ENCODE measurements around the gene OAS2. TPM values are rescaled to one million over a fixed set of nuclear protein-coding genes. Genes with fewer than 3 reads are reported as not detected.

The OAS2 gene, protein sequence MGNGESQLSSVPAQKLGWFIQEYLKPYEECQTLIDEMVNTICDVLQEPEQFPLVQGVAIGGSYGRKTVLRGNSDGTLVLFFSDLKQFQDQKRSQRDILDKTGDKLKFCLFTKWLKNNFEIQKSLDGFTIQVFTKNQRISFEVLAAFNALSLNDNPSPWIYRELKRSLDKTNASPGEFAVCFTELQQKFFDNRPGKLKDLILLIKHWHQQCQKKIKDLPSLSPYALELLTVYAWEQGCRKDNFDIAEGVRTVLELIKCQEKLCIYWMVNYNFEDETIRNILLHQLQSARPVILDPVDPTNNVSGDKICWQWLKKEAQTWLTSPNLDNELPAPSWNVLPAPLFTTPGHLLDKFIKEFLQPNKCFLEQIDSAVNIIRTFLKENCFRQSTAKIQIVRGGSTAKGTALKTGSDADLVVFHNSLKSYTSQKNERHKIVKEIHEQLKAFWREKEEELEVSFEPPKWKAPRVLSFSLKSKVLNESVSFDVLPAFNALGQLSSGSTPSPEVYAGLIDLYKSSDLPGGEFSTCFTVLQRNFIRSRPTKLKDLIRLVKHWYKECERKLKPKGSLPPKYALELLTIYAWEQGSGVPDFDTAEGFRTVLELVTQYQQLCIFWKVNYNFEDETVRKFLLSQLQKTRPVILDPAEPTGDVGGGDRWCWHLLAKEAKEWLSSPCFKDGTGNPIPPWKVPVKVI
- total RNA-seq (2014; rRNA removed) (5.8 and 10.5 TPM in 2 replicates), Bru-seq, nascent RNA (percentile 71 among the genes with signal in this experiment), BruChase-seq, experiment 1, labeled RNA remaining after a 6-hour chase (percentile 84 among the genes with signal in this experiment), BruChase-seq, experiment 2, labeled RNA remaining after a 2-hour chase (percentile 94 among the genes with signal in this experiment)
- long read RNA-seq, full-length matches to known transcripts: 37 of 89 reads
- long read RNA-seq, partial matches to known transcripts: 42 of 89 reads
- long read RNA-seq, other reads (novel, unspliced or antisense): 10 of 89 reads

DNA sequence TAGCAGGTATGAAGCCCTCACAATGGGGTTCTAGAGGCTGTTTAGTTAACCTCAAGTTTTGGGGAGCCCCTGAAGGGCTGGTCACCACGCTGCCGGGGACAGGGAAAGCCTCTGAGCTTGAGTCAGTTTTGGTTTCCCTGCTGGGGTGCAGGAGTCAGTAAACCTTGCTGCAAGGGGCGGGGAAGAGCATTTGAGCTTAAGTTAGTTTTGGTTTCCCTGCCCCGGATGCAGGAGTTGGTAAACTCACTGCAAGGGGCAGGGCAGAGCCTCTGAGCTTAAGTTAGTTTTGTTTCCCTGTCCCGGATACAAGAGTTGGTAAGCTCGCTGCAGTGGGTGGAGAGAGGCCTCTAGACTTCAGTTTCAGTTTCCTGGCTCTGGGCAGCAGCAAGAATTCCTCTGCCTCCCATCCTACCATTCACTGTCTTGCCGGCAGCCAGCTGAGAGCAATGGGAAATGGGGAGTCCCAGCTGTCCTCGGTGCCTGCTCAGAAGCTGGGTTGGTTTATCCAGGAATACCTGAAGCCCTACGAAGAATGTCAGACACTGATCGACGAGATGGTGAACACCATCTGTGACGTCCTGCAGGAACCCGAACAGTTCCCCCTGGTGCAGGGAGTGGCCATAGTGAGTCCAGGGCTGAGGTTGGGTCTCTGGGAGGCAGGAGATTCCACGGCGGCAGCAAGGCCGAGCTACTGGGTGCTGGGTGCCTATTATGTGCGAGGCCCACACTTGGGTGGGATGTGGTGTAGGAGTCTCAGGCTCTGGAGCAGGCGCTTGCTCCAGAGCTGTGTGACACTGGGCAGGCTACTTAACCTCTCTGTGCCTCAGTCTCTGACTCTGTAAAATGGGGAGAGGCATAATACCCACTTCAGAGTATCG, at the start of gene OAS2:
Gene OAS2, plus strand, starts transcription at position 357 of the 878 bp plus-strand sequence. Its CDS starts 90 bp downstream, at position 447.
- peak within 1 kb of the TSS; percentile 93 for H2AFZ ChIP-seq (ENCODE audit: low read length)
- H3K9ac ChIP-seq (ENCODE audit: low read length): peak within 1 kb of the TSS; percentile 21
- POLR2A ChIA-PET (ENCODE audit: unreplicated experiment): interaction anchor here (0.6 to 1.3 kb wide), 8 partner anchors 14 to 292 kb away, joined by 3 to 21 read pairs (median 4); partner anchors contain the start of gene OAS3

DNA sequence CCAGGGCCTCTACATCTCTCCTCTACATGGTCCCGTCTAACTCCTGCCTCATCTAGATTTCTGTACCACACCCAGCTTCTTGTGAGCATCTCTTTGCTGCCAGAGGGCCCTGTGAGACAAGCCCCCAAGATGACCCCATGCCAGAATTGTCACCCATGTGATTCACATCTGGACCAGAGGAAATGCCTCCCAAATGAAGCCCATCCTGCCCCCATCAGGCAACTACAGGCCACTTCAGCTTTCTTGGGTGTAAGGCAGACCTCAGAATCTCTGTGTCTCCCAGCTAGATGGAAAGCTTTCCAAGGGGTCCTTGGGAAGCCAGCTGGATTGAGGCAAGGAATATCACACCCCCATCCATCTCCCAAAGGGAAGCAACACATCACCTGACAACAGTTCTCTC, 49.3 kb upstream of the OAS2 start:
- ATAC-seq: no peak

More for the DNA sequence above, at the start of gene OAS2:
- TF ChIP-seq EZH2phosphoT487 (IDR thresholded peaks at IDR 0.05; ENCODE audit: borderline replicate concordance, low read length): no peak
- TF ChIP-seq, protein P1, sequence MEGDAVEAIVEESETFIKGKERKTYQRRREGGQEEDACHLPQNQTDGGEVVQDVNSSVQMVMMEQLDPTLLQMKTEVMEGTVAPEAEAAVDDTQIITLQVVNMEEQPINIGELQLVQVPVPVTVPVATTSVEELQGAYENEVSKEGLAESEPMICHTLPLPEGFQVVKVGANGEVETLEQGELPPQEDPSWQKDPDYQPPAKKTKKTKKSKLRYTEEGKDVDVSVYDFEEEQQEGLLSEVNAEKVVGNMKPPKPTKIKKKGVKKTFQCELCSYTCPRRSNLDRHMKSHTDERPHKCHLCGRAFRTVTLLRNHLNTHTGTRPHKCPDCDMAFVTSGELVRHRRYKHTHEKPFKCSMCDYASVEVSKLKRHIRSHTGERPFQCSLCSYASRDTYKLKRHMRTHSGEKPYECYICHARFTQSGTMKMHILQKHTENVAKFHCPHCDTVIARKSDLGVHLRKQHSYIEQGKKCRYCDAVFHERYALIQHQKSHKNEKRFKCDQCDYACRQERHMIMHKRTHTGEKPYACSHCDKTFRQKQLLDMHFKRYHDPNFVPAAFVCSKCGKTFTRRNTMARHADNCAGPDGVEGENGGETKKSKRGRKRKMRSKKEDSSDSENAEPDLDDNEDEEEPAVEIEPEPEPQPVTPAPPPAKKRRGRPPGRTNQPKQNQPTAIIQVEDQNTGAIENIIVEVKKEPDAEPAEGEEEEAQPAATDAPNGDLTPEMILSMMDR (conservative IDR thresholded peaks at IDR 0.05; ENCODE audit: low read depth, low read length): no peak
- H3K79me2 ChIP-seq (ENCODE audit: low read length): no peaks in the 10 kb centered on the region
- ATAC-seq: peak; percentile 95
- no peaks in the 10 kb centered on the region for H3K9me3 ChIP-seq (ENCODE audit: low read length)
- CTCF ChIA-PET: interaction anchor here (0.5 to 1.4 kb wide), 5 partner anchors 15 to 397 kb away, joined by 3 to 19 read pairs (median 3); partner anchors contain the start of gene OAS3
- intact Hi-C loops (cut with micrococcal nuclease): loop anchor here (1.0 to 5.0 kb wide), 3 partner anchors 14 to 78 kb away; partner anchors contain the start of gene OAS3
- no peaks in the 10 kb centered on the region for H3K36me3 ChIP-seq (ENCODE audit: low read depth, low read length)
- peak within 1 kb of the TSS; percentile 82 for H3K4me2 ChIP-seq (ENCODE audit: low read length)
- peak within 1 kb of the TSS; percentile 11; the same call in 1 of the 2 replicates for H3K27ac ChIP-seq (ENCODE audit: low read length)
- no peaks in the 10 kb centered on the region for H3K9me2 ChIP-seq (replicated peaks; ENCODE audit: low read length)
- DNase-seq: peak; percentile 78
- peaks cover 14% of the 10 kb centered on the region for H3K4me1 ChIP-seq (ENCODE audit: insufficient read depth, low read length)
- no peaks in the 10 kb centered on the region for H3F3A ChIP-seq (ENCODE audit: low read length, unreplicated experiment)
- H4K20me1 ChIP-seq (ENCODE audit: low read length): no peaks in the 10 kb centered on the region
- BruUV-seq (replicated peaks): TSS peak; percentile 64
- no peaks in the 10 kb centered on the region for H3K27me3 ChIP-seq (ENCODE audit: low read length)
- peak within 1 kb of the TSS; percentile 64 for H3K4me3 ChIP-seq (ENCODE audit: low read length)

More for the DNA sequence above, 49.3 kb upstream of the OAS2 start:
- H3K9me2 ChIP-seq (replicated peaks; ENCODE audit: low read length): no peaks in the 10 kb centered on the region
- 0 out of 2 replicates have a peak, but pooled peaks cover 4% of the 10 kb centered on the region for H3K9me3 ChIP-seq (ENCODE audit: low read length)
- BruUV-seq (replicated peaks): no TSS peak
- no peaks in the 10 kb centered on the region for H3K36me3 ChIP-seq (ENCODE audit: low read depth, low read length)
- no peaks in the 10 kb centered on the region for H3K79me2 ChIP-seq (ENCODE audit: low read length)
- H3K9ac ChIP-seq (ENCODE audit: low read length): no peak overlapping the region
- no peak overlapping the region for H3K27ac ChIP-seq (ENCODE audit: low read length)
- intact Hi-C loops (cut with micrococcal nuclease): no loop called here
- no peak overlapping the region for H3K4me3 ChIP-seq (ENCODE audit: low read length)
- TF ChIP-seq EZH2 (IDR thresholded peaks at IDR 0.05; ENCODE audit: low read length, unreplicated experiment): no peak
- TF ChIP-seq EZH2phosphoT487 (IDR thresholded peaks at IDR 0.05; ENCODE audit: borderline replicate concordance, low read length): no peak
- TF ChIP-seq, protein P1 (conservative IDR thresholded peaks at IDR 0.05; ENCODE audit: low read depth, low read length): peak; percentile 33; the same call in 1 of the 2 replicates
- no peak for DNase-seq
- no peak overlapping the region for H2AFZ ChIP-seq (ENCODE audit: low read length)
- ChIA-PET CTCF (no interaction called here), POLR2A (ENCODE audit: unreplicated experiment) (no interaction called here)
- H3K4me2 ChIP-seq (ENCODE audit: low read length): no peak overlapping the region
- no peaks in the 10 kb centered on the region for H4K20me1 ChIP-seq (ENCODE audit: low read length)
- H3K4me1 ChIP-seq (ENCODE audit: insufficient read depth, low read length): peaks cover 8% of the 10 kb centered on the region; the same call in 1 of the 2 replicates
- H3F3A ChIP-seq (ENCODE audit: low read length, unreplicated experiment): no peaks in the 10 kb centered on the region
- no peaks in the 10 kb centered on the region for H3K27me3 ChIP-seq (ENCODE audit: low read length)
